ENCODE data around the gene PRR19.

PRR19 gene

DNA sequence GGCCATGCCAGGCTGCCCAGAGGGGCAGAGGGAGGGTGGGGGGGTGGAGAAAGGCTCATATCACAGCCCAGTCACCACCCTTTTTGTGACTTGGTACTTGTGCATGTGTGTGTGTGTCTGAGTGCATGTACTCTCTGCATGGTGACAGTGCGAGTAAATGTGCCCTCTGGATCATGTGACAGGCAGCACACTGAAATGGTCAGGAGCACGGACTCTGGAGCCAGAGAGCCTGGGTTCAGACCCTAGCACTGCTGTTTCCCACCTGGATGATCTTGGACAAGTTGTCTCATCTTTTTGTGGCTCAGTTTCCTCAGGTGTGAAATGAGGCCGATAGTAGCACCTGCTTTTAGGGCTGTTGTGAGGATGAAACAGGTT, 30.9 kb upstream of the PRR19 start:
- TF ChIP-seq, protein P1, sequence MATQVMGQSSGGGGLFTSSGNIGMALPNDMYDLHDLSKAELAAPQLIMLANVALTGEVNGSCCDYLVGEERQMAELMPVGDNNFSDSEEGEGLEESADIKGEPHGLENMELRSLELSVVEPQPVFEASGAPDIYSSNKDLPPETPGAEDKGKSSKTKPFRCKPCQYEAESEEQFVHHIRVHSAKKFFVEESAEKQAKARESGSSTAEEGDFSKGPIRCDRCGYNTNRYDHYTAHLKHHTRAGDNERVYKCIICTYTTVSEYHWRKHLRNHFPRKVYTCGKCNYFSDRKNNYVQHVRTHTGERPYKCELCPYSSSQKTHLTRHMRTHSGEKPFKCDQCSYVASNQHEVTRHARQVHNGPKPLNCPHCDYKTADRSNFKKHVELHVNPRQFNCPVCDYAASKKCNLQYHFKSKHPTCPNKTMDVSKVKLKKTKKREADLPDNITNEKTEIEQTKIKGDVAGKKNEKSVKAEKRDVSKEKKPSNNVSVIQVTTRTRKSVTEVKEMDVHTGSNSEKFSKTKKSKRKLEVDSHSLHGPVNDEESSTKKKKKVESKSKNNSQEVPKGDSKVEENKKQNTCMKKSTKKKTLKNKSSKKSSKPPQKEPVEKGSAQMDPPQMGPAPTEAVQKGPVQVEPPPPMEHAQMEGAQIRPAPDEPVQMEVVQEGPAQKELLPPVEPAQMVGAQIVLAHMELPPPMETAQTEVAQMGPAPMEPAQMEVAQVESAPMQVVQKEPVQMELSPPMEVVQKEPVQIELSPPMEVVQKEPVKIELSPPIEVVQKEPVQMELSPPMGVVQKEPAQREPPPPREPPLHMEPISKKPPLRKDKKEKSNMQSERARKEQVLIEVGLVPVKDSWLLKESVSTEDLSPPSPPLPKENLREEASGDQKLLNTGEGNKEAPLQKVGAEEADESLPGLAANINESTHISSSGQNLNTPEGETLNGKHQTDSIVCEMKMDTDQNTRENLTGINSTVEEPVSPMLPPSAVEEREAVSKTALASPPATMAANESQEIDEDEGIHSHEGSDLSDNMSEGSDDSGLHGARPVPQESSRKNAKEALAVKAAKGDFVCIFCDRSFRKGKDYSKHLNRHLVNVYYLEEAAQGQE (IDR thresholded peaks at IDR 0.05; ENCODE audit: insufficient read depth in 1 of 2, low read depth in 2 of 2, low read length in 2 of 2): no peak
- TF ChIP-seq FOXP2 (optimal IDR thresholded peaks at IDR 0.05; ENCODE audit: borderline replicate concordance, extremely low read depth, extremely low read length, insufficient read depth) (no peak), SIN3A (IDR thresholded peaks at IDR 0.05; ENCODE audit: borderline replicate concordance, insufficient read depth, low read length) (no peak), POLR2AphosphoS5 (IDR thresholded peaks at IDR 0.05; ENCODE audit: low read depth, low read length) (no peak), TAF1 (IDR thresholded peaks at IDR 0.05; ENCODE audit: borderline replicate concordance, insufficient read depth, low read length) (no peak)

DNA sequence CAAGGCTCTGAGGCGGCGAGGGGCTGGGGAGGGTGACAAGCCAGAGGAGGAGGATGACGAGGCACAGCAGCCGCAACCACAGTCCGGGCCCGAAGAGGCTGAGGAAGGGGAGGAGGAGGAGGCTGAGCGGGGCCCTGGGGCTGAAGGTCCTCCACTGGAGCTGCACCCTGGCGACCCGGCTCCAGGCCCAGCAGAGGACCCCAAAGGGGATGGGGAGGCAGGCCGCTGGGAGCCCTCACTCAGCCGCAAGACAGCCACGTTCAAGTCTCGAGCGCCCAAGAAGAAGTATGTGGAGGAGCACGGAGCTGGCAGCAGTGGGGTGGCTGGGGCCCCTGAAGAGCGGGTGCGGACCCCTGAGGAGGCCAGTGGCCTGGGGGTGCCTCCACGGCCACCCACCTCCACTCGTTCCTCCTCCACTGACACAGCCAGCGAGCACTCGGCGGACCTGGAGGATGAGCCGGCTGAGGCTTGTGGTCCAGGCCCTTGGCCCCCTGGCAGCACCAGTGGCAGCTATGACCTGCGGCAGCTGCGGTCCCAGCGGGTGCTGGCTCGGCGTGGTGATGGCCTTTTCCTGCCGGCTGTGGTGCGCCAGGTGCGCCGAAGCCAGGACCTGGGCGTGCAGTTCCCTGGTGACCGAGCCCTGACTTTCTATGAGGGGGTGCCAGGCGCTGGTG, 29.9 kb upstream of the PRR19 start:
- TF ChIP-seq FOXP2 (optimal IDR thresholded peaks at IDR 0.05; ENCODE audit: borderline replicate concordance, extremely low read depth, extremely low read length, insufficient read depth) (no peak), SIN3A (IDR thresholded peaks at IDR 0.05; ENCODE audit: borderline replicate concordance, insufficient read depth, low read length) (no peak), TAF1 (IDR thresholded peaks at IDR 0.05; ENCODE audit: borderline replicate concordance, insufficient read depth, low read length) (no peak), POLR2AphosphoS5 (IDR thresholded peaks at IDR 0.05; ENCODE audit: low read depth, low read length) (no peak)
- TF ChIP-seq, protein P1 (IDR thresholded peaks at IDR 0.05; ENCODE audit: insufficient read depth in 1 of 2, low read depth in 2 of 2, low read length in 2 of 2): no peak

DNA sequence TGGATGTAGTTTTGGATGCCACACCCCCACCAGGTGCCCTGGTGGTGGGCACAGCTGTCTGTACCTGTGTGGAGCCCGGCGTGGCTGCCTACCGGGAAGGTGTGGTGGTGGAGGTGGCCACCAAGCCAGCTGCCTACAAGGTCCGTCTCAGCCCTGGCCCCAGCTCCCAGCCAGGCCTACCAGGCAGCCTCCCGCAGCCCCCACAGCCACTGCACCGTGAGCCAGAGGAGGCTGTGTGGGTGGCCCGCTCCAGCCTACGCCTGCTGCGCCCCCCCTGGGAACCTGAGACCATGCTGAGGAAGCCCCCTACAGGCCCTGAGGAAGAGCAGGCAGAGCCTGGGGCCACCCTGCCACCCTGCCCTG, 29.4 kb upstream of the PRR19 start:
- TF ChIP-seq TAF1 (IDR thresholded peaks at IDR 0.05; ENCODE audit: borderline replicate concordance, insufficient read depth, low read length) (no peak), FOXP2 (optimal IDR thresholded peaks at IDR 0.05; ENCODE audit: borderline replicate concordance, extremely low read depth, extremely low read length, insufficient read depth) (no peak), POLR2AphosphoS5 (IDR thresholded peaks at IDR 0.05; ENCODE audit: low read depth, low read length) (no peak), SIN3A (IDR thresholded peaks at IDR 0.05; ENCODE audit: borderline replicate concordance, insufficient read depth, low read length) (no peak)
- TF ChIP-seq, protein P1 (IDR thresholded peaks at IDR 0.05; ENCODE audit: insufficient read depth in 1 of 2, low read depth in 2 of 2, low read length in 2 of 2): no peak

DNA sequence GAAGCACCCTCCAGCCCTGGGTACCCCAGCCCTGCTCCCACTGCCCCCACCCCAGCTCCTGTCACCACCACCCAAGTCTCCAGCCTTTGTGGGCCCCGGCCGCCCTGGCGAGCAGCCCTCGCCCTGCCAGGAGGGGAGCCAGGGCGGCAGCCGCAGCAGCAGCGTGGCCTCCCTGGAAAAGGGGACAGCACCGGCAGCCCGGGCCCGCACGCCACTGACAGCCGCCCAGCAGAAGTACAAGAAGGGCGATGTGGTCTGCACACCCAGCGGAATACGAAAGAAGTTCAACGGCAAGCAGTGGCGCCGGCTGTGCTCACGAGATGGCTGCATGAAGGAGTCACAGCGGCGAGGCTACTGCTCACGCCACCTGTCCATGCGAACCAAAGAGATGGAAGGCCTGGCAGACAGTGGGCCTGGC, 28.9 kb upstream of the PRR19 start:
- TF ChIP-seq, protein P1 (IDR thresholded peaks at IDR 0.05; ENCODE audit: insufficient read depth in 1 of 2, low read depth in 2 of 2, low read length in 2 of 2): no peak
- no peak for TF ChIP-seq SIN3A (IDR thresholded peaks at IDR 0.05; ENCODE audit: borderline replicate concordance, insufficient read depth, low read length)
- TF ChIP-seq POLR2AphosphoS5 (IDR thresholded peaks at IDR 0.05; ENCODE audit: low read depth, low read length): no peak
- no peak for TF ChIP-seq FOXP2 (optimal IDR thresholded peaks at IDR 0.05; ENCODE audit: borderline replicate concordance, extremely low read depth, extremely low read length, insufficient read depth)
- no peak for TF ChIP-seq TAF1 (IDR thresholded peaks at IDR 0.05; ENCODE audit: borderline replicate concordance, insufficient read depth, low read length)
